ENCODE measurements around the gene HYOU1.
"Not testable (repeated sequence)": the region's sequence is repeated elsewhere in the genome, so short reads cannot be mapped to it uniquely, and the experiment has no call there.

HYOU1 gene

DNA sequence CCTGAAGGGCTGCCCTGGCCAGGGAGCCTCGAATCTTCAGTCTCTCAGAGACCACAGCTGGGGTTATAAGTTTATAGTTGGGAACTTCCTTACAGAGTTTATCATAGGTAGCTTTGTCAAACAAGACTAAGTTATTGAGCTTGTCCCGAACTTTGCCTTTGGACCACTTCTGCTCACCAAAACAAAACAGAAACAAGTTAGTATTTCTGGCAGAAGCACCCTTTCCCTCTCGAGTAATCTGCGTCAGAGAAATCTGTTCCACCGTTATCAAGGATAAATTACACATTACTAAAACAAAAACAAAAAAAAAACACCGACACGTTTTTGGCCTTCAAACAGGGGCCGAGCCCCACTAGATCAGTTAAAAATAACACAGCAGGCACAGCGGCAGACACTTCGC, 39.6 kb downstream of the HYOU1 start:
- not testable (repeated sequence) for DNase-seq

GRCh38 chr11:119016216-119017009, 40.6 kb downstream of the HYOU1 start:
- DNase-seq = no peak

DNA sequence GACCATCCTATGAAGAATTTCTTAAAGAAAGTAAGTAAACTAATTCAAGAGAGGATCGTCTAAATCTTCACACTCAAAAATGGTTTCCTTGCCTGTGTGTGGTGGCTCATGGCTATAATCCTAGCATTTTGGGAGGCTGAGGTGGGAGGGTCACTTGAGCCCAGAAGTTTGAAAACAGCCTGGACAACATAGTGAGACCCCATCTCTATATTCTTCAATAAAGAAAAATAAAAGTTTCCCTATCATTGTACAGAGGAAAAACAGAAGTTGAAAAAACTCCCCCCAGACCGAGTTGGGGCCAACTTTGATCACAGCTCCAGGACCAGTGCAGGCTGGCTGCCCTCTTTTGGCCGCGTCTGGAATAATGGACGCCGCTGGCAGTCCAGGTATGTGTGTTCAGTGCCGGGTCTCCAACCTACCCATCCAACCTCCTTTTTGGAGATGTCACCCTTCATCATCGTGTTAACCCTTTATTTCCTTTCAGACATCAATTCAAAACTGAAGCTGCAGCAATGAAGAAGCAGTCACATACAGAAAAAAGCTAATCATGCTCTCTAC, 41.9 kb downstream of the HYOU1 start:
- DNase-seq = no peak

DNA sequence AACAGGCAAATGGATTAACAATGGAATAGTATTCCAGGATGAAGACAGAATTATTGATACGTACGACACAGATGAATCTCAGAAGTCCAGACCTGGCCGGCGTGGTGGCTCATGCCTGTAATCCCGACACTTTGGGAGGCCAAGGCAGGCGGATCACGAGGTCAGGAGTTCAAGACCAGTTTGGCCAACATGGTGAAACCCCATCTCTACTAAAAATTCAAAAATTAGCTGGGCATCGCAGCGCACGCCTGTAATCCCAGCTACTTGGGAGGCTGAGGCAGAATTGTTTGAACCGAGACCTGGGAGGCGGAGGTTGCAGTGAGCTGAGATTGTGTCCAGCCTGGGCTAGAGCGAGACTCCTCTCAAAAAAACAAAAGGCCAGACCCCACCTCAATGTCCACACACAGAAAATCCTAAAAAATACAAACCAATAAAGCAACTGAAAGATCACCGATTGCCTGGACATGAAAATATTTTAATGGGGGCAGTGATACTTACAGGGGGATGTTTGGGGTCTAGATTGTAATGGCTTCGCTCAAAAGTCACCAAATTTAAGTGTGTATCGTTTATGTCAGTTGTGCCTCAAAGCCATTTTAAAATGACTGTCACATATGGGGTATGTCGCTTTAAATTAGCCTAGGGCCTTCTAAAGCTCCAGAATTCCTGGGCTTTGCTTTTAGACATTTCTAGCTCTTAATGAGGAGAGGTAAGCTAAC, 42.6 kb downstream of the HYOU1 start:
- DNase-seq = no peak

- no peak for DNase-seq
Observed at GRCh38 chr11:119012629-119013170, 44.3 kb downstream of the HYOU1 start.

DNA sequence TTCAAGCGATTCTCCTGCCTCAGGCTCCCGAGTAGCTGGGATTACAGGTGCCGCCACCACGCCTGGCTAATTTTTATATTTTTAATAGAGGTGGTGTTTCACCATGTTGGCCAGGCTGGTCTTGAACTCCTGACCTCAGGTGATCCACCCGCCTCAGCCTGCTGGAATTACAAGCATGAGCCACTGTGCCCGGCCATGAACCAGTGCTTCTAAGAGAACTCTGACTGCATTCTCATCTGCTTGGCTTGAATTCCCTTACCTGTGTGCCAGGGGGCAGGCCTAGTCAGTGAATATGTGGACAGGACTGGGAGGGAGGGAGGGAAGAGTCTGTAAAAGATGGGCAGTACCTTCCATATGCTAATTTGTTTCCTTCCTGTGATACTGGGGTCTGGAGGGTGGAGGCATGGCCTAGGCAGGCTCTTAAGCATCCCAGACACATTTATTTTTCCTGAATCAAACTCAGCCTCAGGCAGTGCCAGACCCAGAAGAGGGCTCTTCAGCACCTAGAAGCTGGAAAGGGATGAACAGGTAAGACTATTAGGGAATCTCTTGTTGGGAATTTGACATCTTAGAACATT, 45.4 kb downstream of the HYOU1 start:
- no peak for DNase-seq

DNA sequence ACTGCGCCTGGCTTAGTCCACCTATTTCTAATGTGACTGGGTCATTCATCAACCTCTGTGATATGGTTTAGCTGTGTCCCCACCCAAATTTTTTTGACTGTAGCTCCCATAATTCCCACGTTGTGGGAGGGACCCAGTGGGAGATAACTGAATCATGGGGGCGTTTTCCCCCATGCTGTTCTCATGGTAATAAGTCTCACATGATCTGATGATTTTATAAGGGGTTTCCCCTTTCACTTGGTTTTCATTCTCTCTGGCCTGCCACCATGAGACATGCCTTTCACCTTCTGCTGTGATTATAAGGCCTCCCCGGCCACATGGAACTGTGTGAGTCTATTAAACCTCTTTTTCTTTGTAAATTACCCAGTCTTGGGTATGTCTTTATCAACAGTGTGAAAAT, 50.3 kb downstream of the HYOU1 start:
- DNase-seq = no peak

DNA sequence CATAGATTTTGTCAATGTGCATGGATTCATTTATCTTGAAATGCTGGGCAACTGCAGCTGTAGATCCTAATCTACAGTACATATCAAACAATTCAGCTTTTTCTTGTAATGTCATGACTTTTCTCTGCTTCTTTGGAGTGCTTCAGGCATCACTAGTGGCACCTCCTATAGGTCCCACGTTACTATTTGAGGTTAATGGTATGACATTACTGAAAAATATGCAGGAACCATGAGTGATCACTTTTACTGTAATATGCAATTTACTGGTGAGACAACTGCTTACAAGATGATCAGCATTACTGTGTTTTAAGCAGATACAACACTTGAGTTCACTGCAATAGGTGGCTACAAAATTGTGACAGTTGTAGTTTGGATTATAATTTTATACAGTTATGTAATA, 56.1 kb downstream of the HYOU1 start:
- no peak for DNase-seq

- DNase-seq = no peak
Observed at GRCh38 chr11:118998822-118999221, 58.2 kb downstream of the HYOU1 start.

DNA sequence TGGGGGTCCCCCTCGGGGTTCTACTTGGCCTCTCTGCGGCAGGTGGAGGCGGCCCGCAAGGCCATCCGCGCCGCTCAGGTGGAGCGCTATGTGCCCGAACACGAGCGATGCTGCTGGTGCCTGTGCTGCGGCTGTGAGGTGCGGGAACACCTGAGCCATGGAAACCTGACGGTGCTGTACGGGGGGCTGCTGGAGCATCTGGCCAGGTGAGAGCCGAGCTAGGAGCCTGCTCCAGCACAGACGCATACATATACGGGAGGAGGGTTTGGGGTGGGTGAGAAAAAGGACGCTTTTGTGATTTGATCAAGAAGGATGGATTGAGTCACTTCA, 58.7 kb downstream of the HYOU1 start:
- no peak for DNase-seq

DNA sequence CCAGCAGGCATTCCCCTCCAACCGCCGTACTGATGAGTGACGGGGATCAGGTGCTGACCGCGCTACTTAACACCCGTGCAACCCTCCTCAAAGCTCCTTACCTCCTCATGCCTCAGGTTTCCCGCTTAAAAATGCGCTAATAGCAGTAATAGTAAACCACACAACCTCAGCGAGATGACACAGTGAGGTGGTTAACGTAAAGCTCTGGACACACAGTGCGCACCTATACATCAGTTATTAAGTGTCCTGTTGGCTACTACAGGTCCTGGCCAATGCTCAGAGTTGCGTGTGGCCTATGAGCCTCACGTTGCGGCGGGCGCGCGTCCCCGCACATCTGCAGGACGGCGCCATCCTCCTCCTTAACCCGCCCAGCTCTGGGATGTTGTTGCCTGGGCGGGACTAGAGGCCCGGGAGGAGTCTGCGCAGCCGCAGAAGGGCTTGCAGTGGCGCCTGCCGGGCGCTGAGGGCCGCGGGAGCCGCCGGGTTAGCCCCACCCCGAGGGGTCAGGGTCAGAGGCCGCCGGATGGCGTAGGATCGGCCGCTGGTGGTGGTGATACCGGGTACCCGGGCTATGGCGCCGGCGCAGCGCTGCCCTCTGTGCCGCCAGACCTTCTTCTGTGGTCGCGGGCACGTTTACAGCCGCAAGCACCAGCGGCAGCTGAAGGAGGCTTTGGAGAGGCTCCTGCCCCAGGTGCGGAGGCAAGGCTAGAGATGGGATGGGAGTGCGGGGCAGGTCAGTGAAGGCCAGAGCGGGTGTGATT, 59.2 kb downstream of the HYOU1 start, which contains the start of gene CENATAC:
Gene CENATAC, plus strand, starts transcription at position 512 of the 761 bp plus-strand sequence. Its CDS starts 60 bp downstream, at position 572.
- DNase-seq = peak; percentile 95 to 96

GRCh38 chr11:118996926-118997626, 59.9 kb downstream of the HYOU1 start:
- DNase-seq = peak; percentile 21 to 49

All from CD4-positive, alpha-beta T cell treated with Interleukin-1 beta for 1 hour (primary cell).